GM12878 (cell line): Measurements from ENCODE around the gene ECSIT. TPM values are rescaled to one million over a fixed set of nuclear protein-coding genes. Genes with fewer than 3 reads are reported as not detected.

ENCODE experiments used
- ATF2 ChIP-seq: IDR thresholded peaks from 2 replicates; pipeline ENCODE4 v1.6.1; 2012; ENCODE audit warnings: low read length, inconsistent platforms
- CEBPZ ChIP-seq: fragments of 150-350 bp; IDR thresholded peaks from 2 replicates; pipeline ENCODE4 v1.6.1; 2016; ENCODE audit warnings: low read depth, low read length
- HDAC6 ChIP-seq: fragments of 200-600 bp; sonication (generic); IDR thresholded peaks from one replicate; pipeline ENCODE4 v1.8.0; 2017; ENCODE audit warnings: antibody characterized with exemption; ENCODE audit not compliant: unreplicated experiment
- MTA3 ChIP-seq: IDR thresholded peaks from 2 replicates; pipeline ENCODE4 v1.6.1; 2012; ENCODE audit warnings: low read length, inconsistent platforms, borderline replicate concordance
- MYB ChIP-seq: fragments of 150-350 bp; IDR thresholded peaks from 2 replicates; pipeline ENCODE4 v1.6.1; 2014; ENCODE audit warnings: mild to moderate bottlenecking, low read depth, low read length, borderline replicate concordance
- NFYB ChIP-seq: IDR thresholded peaks from 2 replicates; pipeline ENCODE4 v1.6.1; 2011; ENCODE audit warnings: low read depth, mild to moderate bottlenecking, low read length, improper control_type of control experiment, moderate library complexity; ENCODE audit not compliant: insufficient read depth
- POLR2AphosphoS5 ChIP-seq: IDR thresholded peaks from 2 replicates; pipeline ENCODE4 v1.6.1; 2011; ENCODE audit warnings: mild to moderate bottlenecking, low read length, inconsistent platforms
- SIN3A ChIP-seq: IDR thresholded peaks from 2 replicates; pipeline ENCODE4 v1.6.1; 2012; ENCODE audit warnings: low read depth, low read length, improper control_type of control experiment
- SMARCA5 ChIP-seq: fragments of 450-650 bp; IDR thresholded peaks from 2 replicates; pipeline ENCODE4 v1.6.1; 2017; ENCODE audit warnings: mild to moderate bottlenecking
- TCF12 ChIP-seq: IDR thresholded peaks from 2 replicates; pipeline ENCODE4 v1.6.1; 2011; ENCODE audit warnings: low read depth, mild to moderate bottlenecking, low read length
- TCF3 ChIP-seq: IDR thresholded peaks from 2 replicates; pipeline ENCODE4 v1.6.1; 2012; ENCODE audit warnings: low read depth, mild to moderate bottlenecking, low read length, borderline replicate concordance; ENCODE audit not compliant: insufficient read depth
- WRNIP1 ChIP-seq: IDR thresholded peaks from 2 replicates; pipeline ENCODE4 v1.6.1; 2011; ENCODE audit warnings: low read depth, low read length, improper control_type of control experiment, borderline replicate concordance
- ZBED1 ChIP-seq: IDR thresholded peaks from 2 replicates; pipeline ENCODE4 v1.6.1; 2016; ENCODE audit warnings: borderline replicate concordance
- polyA plus RNA-seq, 11 experiments: library from polyadenylated mRNA; depleted of rRNA in 4 of 11; unstranded in 6 of 11; stranded (reverse) in 5 of 11; fragments of >200 nt; fragmentation: Nextera tagmentation in 4 of 11; fragmentation: Illumina TruSeq in 1 of 11; extraction: Ambion mirVana in 4 of 11; extraction: Trizol in 1 of 11; gene quantifications; 1 replicate in 1 of 11; 2 replicates in 10 of 11; pipeline versions ENCODE4 v1.2.1 to v1.2.3, GENCODE V29; 2011 to 2016; ENCODE audit warnings: inconsistent platforms in 2 of 11, missing spikeins in 2 of 11, low read depth in 1 of 11
- total RNA-seq, 4 experiments: library from RNA; depleted of rRNA in 3 of 4; stranded (reverse); fragments of >200 nt in 3 of 4; fragmentation: Illumina TruSeq in 1 of 4; extraction: Trizol in 1 of 4; gene quantifications; 2 replicates each; pipeline versions ENCODE4 v1.2.1 to v1.2.3, GENCODE V29; 2013 to 2021
- TF ChIP-seq, protein P1 (sequence below): IDR thresholded peaks from 2 replicates; pipeline ENCODE4 v1.6.1; 2011; ENCODE audit warnings: low read depth, low read length, improper control_type of control experiment, borderline replicate concordance
- TF ChIP-seq, protein P2 (sequence below): fragments of 450-650 bp; IDR thresholded peaks from 2 replicates; pipeline ENCODE4 v1.6.1; 2017; ENCODE audit warnings: antibody characterized with exemption, mild to moderate bottlenecking, moderate library complexity

The ECSIT gene
- total and polyA plus RNA-seq, 10 of the 15 experiments (the other 5 are each of a cell fraction or from before 2014, with no cell fraction given): 1.0 to 59.6 (median 41.3) TPM

- TF ChIP-seq CEBPZ: no peak
- no peak for TF ChIP-seq HDAC6
- no peak for TF ChIP-seq WRNIP1
- peak; percentile 89 for TF ChIP-seq SMARCA5
- TF ChIP-seq TCF3: 0 out of 2 replicates have a peak, but pooled peaks have one; percentile 33
- TF ChIP-seq, protein P1, sequence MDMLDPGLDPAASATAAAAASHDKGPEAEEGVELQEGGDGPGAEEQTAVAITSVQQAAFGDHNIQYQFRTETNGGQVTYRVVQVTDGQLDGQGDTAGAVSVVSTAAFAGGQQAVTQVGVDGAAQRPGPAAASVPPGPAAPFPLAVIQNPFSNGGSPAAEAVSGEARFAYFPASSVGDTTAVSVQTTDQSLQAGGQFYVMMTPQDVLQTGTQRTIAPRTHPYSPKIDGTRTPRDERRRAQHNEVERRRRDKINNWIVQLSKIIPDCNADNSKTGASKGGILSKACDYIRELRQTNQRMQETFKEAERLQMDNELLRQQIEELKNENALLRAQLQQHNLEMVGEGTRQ: no peak
- TF ChIP-seq NFYB: 0 out of 2 replicates have a peak, but pooled peaks have one; percentile 3
- no peak for TF ChIP-seq POLR2AphosphoS5
- TF ChIP-seq ATF2: no peak
- TF ChIP-seq MYB: no peak
- TF ChIP-seq ZBED1: no peak
- TF ChIP-seq TCF12: no peak
- peak; percentile 73; the same call in 1 of the 2 replicates for TF ChIP-seq SIN3A
- TF ChIP-seq, protein P2, sequence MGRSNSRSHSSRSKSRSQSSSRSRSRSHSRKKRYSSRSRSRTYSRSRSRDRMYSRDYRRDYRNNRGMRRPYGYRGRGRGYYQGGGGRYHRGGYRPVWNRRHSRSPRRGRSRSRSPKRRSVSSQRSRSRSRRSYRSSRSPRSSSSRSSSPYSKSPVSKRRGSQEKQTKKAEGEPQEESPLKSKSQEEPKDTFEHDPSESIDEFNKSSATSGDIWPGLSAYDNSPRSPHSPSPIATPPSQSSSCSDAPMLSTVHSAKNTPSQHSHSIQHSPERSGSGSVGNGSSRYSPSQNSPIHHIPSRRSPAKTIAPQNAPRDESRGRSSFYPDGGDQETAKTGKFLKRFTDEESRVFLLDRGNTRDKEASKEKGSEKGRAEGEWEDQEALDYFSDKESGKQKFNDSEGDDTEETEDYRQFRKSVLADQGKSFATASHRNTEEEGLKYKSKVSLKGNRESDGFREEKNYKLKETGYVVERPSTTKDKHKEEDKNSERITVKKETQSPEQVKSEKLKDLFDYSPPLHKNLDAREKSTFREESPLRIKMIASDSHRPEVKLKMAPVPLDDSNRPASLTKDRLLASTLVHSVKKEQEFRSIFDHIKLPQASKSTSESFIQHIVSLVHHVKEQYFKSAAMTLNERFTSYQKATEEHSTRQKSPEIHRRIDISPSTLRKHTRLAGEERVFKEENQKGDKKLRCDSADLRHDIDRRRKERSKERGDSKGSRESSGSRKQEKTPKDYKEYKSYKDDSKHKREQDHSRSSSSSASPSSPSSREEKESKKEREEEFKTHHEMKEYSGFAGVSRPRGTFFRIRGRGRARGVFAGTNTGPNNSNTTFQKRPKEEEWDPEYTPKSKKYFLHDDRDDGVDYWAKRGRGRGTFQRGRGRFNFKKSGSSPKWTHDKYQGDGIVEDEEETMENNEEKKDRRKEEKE: 0 out of 2 replicates have a peak, but pooled peaks have one; percentile 62
- TF ChIP-seq MTA3: no peak
Observed at GRCh38 chr19:11505504-11506100, 23.3 kb downstream of the ECSIT start, which contains the start of gene ZNF653 (continued).
